HG03521 (cell line): ENCODE results near the gene ST6GALNAC2.
"Not testable (repeated sequence)": the region's sequence is repeated elsewhere in the genome, so short reads cannot be mapped to it uniquely, and the experiment has no call there.

Experiments used
- ATAC-seq: cut with Tn5 transposase; IDR thresholded peaks from one replicate; pipeline ENCODE4 v1.9.1; 2021; ENCODE audit warnings: mild to moderate bottlenecking, moderate library complexity; ENCODE audit not compliant: unreplicated experiment

The ST6GALNAC2 gene

DNA sequence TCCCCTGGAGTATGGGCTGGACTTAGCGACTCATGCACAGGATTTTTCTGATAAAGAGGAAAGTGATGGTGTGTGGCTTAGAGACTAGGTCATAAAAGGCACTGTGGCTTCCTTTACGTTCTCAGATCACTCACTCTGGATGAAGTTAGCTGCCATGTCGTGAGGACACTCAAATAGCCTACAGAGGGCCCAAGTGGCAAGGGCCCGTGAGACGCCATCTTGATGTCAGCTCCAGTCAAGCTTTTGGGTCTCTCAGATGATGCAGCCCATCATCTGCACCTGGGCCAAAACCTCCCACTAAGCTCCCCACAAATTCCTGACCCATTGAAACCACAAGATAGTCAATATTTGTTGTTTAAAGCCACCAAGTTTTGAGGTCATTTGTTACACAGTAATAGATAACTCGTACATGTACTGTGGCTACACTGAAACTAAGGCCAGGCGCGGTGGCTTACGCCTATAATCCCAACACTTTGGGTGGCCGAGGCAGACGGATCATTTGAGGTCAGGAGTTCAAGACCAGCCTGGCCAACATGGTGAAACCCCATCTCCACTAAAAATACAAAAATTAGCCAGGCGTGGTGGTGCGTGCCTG is 14.7 kb downstream of the ST6GALNAC2 start:
- no peak for ATAC-seq

DNA sequence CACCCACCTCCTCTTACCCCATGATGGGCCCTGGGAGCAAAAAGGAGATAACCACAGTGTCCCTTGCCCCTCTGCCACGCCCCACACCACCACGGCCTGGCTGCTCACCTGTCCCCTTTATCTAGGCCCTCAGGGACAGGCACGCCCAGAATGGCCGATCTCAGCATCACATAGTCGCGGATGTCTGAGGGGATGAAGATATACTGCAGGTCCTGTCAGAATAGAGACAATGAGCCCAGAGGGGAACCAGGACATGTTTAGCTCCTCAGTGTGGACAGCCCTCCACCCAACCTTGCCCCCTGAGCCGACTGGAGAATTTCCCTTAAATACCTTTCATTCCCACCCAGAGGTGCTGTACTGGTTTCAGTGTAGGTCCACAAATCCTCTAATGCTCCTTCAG is 15.2 kb downstream of the ST6GALNAC2 start:
- ATAC-seq, result no peak

DNA sequence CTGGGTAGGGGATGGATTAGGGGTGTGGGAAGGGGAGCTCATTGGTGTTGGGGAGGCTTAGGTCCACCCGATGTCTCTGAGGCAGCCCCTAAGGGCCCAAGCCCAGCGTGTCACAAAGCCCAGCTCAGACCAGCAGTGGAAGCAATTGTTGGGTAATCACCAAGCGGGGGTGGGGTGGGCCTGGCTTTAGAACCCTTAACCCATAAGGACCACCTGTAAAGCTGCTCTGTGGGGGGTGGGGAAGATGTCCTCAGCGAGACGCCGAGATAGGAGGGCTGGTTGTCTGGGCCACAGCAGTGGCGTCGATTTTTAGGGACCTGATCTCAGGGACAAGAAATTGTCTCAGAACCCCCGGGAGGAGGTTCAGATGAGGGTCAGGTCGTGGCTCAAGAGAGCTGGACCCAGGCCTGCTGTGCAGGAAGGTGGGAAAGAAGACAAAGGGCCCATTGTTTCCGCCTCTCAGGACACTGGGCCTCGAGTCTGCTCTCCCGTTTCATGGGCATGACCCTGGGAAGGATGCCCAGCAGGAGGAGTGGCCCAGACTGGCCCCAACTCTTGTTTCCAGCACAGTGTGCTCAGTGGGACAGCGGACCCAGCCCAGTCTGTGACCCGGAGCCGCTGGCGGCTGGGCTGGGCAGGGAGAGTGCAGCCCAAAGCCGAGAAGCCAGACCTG is 15.9 kb downstream of the ST6GALNAC2 start:
- no peak for ATAC-seq

DNA sequence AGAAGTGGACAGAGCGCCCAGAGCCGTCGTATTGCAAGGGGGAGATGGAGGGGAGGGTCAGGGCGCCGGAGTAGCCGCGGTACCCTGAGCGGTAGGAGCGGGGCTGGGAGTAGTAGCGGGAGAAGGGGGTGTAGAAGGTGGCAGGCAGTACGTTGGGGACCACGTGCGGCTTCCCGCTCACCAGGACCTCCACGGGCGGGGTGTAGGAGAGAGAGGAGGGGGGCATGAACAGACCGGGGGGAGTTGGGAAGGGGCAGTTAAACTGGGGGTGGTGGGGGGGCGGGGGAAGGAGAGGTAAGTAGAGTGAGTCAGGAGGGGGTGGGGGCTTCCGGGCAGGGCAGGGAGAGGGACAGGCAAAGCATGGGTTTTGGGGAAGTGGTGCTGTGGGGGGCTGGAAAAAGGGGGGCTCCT is 16.8 kb downstream of the ST6GALNAC2 start:
- no peak for ATAC-seq

DNA sequence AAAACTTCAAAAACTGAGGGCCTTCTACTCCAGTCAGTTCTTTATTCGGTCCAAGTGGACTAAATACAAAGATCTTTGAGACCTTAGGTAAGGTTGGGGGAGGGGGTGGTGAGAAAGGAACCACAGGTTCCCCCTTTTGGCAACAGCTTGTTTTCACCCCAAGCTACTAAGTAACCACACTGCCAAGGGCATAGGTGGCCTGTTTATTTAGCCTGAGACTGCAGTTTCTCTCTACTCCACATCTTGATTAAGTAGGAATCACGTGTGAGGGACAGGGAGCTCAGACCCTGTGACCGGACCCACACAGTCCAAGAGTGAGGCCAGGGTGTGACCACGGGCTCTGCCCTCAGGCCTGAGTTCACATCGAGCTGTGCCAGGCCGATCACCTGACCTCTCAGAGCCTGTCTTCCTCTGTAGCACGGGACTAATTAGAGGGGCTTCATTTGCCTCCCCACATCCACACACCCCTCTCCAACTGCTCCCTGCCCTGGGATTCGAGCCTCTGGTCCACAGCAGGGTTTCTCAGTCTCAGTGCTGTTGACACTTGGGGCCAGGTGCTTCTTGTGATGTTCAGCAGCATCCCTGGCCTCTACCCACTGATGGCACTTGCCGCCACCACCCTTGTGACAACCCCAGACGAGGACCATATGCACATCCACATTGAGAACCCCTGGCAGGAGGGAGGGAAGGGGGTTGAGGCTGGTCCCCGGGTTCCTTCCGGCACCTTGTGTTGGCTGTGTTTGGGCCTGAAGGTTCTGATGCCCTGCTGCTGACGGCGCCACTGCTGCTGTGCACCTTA is 17.8 kb downstream of the ST6GALNAC2 start:
- ATAC-seq, result no peak

DNA sequence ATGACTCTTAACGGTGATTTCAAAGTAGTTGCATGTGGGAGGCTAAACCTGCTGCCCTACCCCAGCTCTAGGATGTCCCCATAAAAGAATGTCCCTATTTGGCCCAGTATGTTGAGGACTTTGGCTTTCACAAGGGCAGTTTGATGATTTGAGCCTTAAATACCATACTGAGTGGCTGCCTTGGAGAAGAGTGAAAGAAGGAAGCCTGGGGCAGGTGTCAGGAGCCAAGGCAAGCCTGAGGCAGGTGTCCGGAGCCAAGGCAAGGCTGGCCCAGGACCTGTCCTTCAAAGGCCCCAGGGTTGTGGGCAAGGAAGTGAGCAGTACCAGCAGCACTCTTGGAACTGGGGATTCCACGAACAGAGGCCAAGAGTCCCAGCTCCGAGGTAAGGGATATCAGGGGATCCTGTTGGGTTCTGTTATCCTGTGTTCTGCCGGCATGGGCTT is 18.6 kb downstream of the ST6GALNAC2 start:
- ATAC-seq, result no peak

DNA sequence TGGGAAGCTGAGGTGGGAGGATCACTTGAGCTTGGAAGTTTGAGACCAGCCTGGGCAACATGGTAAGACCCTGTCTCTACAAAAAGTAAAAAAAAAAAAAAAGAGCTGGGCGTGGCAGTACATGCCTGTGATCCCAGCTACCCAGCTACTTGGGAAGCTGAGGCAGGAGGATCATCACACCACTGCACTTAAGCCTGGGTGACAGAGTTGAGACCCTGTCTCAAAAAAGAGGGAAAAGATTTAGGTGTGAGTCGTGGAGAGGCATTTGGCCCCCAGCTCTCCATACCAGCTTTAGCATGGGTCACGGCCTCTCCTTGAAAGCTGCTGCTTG is 19.1 kb downstream of the ST6GALNAC2 start:
- no peak for ATAC-seq

DNA sequence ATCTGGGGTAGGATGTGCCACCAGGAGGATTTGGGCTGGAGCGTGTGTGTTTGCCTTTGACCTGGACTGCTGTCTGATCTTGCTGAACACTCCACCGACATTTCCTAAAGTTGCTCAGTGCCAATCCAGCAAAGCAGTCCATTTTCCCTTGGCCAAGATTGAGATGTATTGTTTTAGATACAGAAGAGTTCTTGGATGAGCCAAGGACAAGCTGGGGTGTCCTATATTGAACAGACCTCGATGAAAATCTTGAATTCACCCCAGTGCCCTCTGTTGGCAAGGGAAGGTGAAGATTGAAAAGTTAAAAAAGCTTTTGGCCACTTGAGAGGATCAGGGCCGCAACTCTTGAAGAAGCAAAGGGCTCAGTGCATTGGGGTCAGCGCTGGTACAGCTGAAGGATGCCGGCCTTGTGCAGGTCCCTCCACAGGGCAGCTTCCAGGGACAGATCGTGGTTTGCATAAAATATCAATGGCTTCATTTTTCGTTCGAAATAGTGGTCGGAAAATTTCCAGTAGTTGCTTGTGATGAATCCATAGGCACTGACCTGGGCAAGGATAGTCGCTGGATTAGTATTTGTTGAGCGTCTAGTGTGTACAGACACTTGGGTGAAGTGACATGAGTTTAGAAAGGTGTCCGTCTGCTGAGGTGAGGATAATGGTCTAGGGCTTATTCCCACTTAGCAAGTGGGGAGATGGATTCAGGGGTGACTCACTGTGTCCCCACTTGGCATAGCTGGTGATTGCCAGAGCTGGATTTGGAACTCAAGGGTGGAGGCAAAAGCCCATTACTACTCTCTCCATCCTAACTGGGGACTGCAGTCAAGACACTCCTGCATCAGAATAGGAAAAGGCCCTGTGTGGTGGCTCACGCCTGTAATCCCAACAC is 19.7 kb downstream of the ST6GALNAC2 start:
- no peak for ATAC-seq

DNA sequence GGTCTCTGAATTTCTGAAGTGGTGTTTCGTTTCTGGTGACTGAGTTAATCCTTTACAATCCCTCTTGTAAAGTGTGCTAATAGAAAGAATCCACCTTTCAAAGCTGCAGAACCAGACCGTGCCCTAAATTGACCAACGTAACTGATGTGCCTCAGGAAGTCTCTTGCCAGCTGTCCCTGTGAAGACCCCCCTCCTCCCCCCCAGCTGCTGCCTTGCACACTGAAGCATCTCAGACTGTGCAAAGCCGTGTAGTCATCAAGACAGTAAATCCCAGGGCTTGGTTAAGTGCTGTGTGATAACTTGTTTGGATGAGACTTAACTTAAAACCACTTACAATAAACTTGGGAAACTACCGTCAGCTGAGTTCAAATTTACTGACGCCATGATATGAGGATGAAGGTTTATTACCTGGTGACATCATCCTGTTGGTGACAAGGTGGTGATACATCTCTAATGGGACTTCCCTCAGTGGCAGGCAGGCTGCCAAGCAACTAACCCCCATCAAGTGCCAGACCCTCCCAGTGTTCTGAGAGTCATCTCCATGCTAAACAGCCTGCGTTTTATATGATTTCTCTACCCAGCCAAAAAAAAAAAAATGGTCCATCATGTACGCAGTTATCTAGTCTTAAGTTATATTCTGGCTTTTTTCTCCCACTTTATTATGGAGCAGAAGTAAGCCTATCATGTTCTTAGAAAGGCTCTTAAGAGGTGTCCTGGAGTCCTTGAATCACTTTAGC is 20.5 kb downstream of the ST6GALNAC2 start:
- ATAC-seq, result not testable (repeated sequence)

DNA sequence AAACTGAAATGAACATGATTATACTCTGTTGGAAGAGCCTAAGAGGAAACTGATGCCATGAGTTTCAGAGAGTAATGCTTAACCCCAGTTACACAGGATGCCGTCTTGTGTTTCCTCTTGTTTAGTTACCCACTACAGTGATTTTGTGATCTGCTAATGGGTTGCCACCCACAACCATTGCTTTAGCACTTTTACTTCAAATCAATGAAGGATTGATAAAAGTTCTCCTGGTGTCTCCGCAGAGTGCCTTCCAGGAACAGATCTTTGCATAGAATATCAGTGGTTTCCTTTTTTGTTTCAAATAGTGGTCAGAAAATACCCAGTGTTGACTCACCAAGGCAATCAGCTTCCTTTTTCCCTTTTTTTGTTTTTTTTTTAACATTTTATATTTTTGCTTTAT is 22.3 kb downstream of the ST6GALNAC2 start:
- not testable (repeated sequence) for ATAC-seq

DNA sequence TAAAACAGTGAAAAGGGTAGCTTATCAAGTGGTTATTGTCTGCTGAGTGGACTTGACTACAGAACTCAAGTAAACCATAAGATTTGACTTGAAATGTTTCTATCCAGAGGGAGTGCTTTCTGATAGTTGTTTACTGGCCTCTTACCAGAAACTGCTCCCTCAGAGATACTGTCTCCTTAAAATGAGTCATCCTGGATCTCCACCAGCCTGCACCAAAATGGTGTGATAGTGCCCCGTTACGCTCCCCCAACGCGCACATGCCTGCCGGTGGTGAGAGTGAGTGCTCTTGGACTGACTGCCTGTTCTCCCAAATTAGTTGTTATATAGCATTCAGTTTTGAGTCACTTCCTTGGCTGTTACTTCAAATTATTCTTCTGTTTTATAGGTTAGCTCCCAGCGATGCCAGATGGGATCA is 22.9 kb downstream of the ST6GALNAC2 start:
- ATAC-seq, result no peak

DNA sequence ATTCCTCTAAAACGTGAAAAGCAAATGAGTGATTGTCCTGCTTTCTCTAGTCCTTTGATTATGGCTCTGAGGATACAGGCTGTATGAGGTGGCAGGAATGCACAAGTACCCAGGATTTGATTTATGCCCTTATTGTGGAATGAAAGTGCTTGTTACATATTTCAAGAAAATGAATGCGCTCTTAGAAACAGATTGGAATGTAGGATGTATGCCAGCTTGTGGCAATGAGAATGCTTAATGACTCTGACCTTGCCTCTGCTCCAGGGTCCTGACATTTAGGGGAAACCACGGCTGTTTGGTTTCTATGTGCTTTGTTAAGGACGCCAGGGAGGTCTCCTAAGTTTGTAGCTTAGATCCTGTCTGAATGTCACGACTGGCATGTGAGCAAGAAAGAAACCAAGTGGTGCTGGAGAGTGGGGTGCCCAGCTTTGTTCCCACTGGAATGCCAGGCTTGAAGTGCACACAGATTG is 23.8 kb downstream of the ST6GALNAC2 start:
- ATAC-seq, result no peak

DNA sequence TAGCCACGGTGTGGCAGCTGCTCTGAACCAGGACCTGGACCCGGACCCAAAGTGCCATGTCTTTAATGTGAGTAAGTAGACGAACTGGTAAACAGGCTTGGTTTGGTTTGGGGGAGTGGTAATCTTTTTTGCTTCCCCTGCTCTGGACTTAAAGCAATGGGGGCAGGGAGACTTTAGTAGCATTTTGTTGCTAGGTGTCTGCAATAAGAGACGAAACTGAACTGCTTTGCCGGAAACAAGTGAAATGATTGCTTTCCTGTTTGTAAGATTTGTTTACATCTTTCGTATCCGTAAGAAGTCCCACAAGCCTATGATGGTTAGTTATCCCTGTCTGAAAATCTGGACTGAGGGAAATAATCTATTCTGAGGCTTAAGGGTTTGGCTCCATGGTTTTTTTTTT is 24.3 kb downstream of the ST6GALNAC2 start:
- ATAC-seq, result no peak

DNA sequence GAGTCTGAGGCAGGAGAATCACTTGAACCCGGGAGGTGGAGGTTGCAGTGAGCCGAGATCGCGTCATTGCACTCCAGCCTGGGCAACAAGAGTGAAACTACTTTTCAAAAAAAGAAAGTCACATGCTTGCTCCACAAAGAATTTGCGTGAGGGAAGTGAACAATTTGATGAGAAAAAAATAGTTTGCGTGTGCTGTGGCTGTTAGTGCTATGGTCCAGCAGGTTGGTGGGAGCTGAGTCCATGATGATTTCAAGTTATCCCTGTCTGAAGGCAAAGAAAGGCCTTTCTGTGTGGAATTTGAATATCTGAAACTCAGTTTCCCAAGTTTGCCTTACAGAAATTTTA is 24.8 kb downstream of the ST6GALNAC2 start:
- no peak for ATAC-seq

DNA sequence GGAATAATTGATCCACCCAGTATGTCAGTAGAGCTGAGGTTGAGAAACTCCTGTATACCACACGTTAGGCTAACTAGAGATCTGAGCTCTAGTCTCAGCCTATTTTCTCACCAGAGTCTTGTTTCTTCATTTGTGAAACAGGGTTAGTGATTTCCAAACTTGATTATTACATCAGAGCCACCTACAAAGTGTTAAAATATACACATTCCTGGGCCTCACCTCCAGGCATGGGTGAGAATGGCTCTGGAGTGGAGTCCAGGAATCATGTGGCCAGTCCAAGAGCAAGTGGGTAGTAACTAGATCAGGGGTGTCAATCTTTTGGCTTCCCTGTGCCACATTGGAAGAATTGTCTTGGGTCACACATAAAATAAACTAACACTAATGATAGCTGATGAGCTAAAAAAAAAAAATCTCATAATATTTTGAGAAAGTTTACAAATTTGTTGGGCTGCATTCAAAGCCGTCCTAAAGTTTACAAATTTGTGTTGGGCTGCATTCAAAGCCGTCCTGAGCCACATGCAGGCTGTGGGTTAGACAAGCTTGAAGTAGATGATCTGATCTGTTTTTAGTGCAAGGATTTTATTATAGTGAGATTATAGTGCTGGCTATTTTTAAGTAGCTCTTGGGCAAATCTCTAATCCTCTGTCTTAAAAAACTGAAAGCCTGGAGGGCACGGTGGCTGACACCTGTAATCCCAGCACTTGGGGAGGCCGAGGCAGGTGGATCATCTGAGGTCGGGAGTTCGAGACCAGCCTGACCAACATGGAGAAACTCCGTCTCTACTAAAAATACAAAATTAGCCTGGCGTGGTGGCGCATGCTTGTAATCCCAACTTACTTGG is 25.4 kb downstream of the ST6GALNAC2 start:
- no peak for ATAC-seq

DNA sequence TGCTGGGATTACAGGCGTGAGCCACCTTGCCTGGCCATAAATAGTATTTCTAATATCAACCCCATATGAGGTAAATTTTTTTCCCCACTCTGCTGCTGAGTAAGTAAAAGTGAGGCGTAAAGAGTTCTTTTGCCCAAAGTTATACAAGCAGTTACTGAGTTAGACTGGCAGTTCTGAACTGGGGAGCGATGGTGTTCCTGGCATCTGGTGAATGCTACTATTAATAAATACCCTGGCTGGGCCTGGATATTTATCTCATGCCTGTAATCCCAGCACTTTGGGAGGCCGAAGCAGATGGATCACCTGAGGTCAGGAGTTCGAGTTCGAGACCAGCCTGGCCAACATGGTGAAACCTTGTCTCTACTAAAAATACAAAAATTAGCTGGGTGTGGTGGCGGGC is 26.2 kb downstream of the ST6GALNAC2 start:
- not testable (repeated sequence) for ATAC-seq

DNA sequence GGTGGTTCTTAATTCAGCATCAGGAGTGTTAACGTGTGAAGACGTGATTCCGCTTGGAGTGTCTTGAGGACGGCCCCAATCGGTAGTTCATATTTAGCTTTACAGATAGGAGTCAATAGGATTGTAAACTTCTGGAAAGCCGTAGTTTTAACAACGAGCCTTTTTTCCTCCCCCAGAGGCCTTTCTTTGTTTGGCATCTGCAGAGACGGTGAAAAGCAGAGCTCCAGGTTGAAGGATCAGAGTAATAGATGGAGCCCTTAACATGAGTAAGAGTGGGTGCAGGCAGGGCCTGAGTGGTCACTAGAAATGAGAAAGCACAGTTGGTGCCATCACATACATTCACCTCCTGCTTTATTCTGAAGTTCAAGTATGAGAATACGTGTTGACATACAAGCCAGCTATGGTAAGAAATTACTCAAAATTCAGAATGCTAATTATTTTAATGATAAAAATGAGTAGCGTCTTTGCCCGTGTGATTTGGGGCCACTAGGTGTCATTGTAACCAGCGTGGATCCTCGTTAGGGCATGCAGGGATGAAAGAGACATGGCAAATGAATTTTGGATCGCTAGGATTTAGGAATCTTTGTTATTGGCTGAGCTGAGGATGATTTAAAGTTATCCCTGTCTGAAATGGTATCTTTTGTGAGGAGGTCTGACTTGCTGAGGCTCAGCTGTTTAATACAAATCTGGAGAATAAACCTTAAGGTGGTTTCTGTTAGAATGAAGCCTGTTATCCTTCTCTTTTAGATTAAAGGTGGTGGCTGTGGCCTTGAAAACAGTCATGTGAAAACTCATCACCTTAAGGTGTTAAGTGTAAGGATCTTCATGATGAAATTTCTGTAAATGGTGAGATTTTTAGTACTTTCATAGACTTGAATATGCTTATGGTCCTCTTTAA is 27.2 kb downstream of the ST6GALNAC2 start:
- ATAC-seq, result no peak

DNA sequence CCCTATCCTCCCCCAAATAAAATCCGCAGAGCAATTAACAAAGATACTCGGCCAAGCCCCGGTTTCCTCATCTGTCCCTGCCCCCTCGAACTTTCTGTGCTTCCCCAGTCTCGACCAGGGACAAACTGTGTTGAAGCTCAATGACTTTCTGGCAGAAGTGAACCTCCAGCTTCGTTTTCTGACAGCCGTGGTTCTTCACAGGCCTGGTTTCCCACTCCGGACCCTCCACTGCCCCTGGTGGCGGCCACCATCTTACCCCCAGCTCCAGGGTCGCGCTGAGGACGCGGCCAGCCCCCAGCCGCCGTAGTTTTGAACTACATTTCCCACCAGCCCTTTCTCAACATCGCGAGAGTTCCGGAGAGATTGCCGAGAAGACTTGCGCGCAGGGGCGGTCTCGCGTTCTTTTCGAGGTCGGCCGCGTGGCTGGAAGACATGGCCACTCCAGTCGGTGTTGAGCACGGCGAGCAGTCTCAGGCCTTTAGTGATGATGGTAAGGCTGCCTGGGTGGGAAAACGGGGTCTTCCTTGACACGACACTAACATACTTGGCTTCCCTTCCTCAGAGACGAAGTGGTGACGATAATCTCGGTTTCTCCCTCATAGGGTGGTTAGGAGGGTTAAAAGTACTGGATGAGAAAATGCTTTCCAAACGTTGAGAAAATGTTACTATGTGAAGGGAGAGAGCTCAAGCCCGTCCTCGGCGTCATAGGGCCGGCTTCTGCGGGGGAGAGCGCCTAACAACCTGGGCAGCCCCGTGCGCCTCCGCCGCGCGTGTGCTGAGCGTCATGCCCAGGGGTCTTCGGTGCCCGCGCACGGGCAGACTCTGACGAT is 28.1 kb downstream of the ST6GALNAC2 start:
- peak; percentile 76 for ATAC-seq
